Liver (tissue), 2 donors: Measurements from ENCODE around the gene GPR156.

Experiments
- FOXA1 ChIP-seq: IDR thresholded peaks from 2 replicates; pipeline ENCODE4 v1.6.1; 2016; ENCODE audit warnings: antibody characterized with exemption
- MAX ChIP-seq: IDR thresholded peaks from 2 replicates; pipeline ENCODE4 v1.6.1; 2016; ENCODE audit warnings: antibody characterized with exemption
- SP1 ChIP-seq: IDR thresholded peaks from 2 replicates; pipeline ENCODE4 v1.6.1; 2018; ENCODE audit warnings: antibody characterized with exemption, mild to moderate bottlenecking
- donor health status: healthy.

DNA sequence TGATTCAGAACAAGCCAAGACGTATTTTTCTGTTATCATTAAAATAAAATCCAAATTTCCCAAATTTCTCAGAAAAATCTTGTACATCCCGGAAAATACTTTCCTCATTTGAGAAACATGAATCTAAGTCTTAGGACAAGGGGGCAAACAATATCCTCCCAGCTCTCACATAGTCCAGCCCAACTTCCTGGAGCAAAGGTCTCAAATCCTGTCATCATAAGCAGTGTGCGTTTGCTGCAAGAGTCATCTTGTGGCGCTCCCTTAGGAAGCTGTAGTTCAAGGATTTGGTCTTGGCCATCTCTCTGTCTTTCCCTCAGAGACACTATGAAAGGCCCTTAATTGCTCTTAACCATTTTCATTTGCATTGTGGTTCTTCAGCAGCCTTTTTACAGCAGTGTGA, 133.2 kb downstream of the GPR156 start:
- TF ChIP-seq MAX (no peak), FOXA1 (no peak), SP1 (no peak)
